GM18909 (cell line): ENCODE measurements around the gene MEIOB.
"Not testable (repeated sequence)": the region's sequence is repeated elsewhere in the genome, so short reads cannot be mapped to it uniquely, and the experiment has no call there.

Experiments used
- ATAC-seq: cut with Tn5 transposase; IDR thresholded peaks from one replicate; pipeline ENCODE4 v1.9.1; 2021; ENCODE audit warnings: mild to moderate bottlenecking; ENCODE audit not compliant: unreplicated experiment, poor library complexity

The MEIOB gene

DNA sequence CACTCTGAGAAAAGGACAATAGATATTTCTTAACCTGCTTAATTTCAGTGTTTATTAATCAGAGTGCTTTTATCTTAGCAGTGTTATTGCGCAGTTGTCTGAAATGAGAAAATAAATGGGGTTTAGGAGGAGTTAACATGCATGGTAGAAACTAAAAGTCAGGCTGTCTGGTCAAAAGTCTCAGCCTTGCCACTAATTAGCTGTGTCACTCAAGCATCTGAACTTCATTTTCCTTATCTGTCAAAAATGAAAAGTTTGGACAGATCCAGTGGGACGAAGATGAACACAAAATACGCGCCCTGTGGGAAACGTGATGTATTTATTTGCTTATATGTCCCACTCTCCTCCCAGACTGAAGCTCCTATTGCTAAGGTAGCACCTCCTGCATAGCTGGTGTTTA lies 6.3 kb upstream of the MEIOB start:
- no peak for ATAC-seq

DNA sequence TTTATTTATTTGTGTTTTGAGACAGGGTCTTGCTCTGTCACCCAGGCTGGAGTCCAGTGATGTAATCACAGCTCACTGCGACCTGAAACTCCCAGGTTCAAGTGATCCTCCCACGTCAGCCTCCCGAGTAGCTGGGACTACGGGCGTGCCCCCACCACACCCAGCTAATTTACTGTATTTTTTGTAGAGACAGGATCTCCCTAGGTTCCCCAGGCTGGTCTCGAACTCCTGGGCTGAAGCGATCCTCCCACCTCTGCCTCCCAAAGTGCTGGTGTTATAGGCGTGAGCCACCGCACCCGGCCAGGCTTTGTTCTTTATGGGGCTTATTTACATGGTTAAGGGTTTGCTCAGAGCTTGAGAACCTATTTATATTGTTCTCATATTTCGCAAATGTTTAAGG lies 5.8 kb upstream of the MEIOB start:
- ATAC-seq = no peak

DNA sequence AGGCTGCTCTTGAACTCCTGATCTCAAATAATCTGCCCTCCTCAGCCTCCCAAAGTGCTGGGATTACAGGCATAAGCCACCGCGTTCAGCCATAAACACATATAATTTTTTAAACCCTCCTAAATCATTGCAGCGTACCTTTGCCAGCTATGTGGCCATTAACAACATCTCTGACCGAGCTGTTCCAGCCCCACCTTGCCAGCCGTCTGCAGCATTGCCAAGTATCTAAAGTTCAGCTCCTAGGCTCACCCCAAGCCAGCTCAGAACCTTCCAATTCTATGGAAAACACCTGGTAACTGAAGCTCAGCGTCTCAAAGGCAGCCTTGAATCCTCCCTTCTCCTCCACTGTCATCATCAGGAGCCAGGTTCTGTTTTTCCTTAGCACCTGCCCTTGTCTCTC lies 5.1 kb upstream of the MEIOB start:
- no peak for ATAC-seq

DNA sequence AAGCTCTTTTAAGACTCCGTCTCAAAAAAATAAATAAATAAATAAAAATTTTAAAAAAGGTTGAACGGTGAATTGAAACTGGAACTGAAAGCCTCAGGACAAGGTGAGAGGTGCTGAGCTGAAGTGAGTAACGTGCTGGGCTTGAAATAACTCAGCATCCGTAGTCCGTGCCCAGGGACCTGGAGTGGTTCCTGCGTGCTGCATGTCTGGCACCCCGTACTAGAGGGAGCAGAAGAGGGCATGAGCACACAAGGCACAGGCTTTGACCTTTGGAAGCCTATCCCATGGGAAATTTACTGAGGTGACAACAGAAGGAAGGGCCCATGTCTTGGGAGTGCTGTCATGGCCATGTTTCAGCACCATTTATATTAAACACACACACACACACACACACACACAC lies 4.5 kb upstream of the MEIOB start:
- ATAC-seq = no peak

DNA sequence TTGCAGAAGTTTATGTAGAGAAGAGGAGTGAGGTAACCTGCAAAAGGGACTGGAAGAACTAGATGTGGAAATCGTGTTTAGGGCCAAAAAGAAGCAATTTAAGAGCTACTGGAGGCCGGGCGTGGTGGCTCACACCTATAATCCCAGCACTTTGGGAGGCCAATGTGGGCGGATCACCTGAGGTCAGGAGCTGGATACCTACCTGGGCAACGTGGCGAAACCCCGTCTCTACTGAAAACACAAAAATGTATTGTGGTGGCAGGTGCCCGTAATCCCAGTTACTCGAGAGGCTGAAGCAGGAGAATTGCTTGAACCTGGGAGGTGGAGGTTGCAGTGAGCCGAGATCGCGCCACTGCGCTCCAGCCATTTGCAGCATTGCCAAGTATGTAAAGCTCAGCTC lies 4.1 kb upstream of the MEIOB start:
- not testable (repeated sequence) for ATAC-seq

DNA sequence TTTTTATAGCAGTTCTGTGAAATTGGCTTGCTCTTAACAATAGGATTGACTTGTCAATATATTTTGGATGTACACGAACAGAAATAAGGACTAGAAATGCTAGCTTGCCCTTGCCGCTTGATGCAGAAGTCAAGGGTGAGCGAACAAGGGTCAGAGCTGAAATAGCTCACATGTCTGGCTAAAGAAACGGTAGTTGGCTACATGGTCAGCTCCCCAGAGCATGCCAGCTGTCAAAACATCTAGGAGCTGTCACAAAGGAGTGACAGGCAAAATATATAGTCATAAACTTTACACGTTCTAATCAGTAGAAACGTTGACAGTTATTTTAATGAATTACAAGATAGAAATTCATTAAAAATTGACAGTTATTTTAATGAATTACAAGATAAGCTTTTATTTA lies 2.9 kb upstream of the MEIOB start:
- no peak for ATAC-seq

DNA sequence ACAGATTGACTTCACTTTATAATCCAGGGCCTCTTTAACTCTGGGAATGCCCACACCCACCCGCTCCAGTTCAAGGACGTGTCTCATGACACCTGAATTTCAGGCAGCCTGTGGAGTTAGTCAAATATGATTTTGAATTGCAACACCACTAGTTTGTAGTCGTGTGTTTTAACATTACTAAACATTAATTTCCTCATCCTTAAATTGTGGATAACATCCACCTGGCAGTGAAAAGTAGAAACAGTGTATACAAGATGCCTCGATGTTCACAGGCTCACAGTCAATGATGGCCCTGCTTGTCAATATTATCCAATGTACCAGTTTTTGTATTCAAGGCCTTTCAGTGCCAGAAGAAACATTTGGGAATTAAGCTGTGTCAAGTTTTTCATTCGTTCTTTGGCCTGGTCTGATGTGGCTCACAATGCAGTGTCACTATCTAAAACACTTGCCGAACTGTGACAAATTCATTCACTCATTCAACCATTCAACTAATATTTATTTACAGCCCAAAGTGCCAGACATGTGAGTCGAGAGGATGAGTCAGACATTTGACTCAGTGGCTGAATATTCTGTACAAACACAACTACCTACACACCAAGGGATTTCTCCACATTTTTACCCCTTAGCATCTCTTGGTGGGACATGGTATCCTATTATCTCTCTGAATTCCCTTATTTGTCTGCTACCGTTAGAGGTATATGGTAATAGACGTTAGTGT lies 1.4 kb downstream of the MEIOB start:
- ATAC-seq = no peak

DNA sequence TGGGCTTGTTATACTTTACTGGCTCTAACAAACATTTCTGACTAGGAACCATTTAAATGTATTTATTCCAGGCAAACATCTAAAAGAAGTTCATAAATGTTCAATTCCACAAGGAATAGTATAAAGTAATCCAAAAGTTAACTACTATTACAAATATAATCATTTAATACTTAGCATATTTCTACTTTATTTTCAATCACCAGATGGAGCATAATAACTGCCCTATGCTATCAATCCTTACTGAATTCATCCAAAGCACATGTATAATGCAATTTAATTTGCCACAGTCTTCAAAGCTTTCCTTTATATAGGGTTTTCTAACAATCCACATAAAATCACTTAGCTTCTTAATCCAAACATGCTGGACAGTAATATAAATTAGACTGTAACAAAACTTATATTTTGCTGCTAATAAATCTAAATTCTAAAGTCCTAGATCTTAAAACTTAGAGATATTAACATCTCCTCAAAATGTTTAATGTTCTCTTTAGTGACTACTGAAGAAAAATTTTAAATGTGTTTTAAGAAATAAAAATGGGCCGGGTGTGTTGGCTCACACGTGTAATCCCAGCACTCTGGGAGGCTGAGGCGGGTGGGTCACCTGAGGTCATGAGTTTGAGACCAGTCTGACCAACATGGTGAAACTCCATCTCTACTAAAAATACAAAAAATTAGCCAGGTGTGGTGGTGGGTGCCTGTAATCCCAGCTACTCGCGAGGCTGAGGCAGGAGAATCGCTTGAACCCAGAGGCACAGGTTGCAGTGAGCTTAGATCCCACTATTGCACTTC lies 5.9 kb downstream of the MEIOB start:
- ATAC-seq = no peak

DNA sequence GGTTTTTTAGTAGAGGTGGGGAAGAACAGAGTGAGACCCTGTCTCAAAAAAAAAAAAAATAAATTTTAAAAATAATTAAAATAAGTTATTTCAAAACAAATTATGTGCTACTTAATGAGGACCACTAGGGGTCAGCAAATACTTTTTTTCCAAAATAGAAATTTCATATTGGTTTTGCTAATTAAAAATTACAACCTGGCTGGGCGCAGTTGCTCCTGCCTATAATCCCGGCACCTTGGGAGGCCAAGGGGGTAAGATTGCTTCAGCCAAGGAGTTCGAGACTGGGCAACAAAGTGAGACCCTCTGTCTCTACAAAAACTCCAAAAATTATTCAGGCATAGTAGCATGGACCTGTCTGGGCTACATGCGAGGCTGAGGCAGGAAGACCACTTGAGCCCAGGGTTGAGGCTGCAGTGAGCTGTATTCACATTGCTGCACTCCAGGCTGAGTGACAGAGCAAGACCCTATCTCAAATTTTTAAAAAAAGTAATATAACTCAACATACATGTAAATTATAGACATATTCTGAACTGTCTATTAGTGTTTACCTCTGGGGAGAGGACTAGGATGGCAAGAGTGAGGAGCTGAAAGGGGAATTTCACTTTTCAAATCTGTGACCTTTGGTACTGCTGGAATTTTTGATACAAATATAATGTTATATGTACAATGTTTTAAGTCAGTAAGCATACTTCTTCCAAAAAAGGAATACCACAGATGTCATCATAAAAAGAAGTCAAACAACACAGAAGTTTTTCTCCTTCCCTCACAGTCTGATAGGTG lies 8.1 kb downstream of the MEIOB start:
- ATAC-seq = no peak

DNA sequence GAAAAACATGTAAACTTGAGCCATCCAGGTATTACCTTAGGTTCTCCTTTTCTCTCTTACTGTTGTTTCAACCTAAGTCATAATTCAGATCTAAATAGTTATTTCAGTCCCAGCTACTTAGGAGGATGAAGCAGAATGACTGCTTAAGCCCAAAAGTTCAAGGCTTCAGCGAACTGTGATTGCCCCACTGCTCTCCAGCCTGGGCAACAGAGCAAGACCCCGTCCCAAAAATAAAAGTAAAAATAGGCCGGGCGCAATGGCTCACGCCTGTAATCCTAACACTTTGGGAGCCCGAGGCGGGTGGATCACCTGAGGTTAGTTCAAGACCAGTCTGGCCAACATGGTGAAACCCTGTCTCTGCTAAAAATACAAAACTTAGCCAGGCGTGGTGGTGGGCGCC lies 9.6 kb downstream of the MEIOB start:
- ATAC-seq = no peak

DNA sequence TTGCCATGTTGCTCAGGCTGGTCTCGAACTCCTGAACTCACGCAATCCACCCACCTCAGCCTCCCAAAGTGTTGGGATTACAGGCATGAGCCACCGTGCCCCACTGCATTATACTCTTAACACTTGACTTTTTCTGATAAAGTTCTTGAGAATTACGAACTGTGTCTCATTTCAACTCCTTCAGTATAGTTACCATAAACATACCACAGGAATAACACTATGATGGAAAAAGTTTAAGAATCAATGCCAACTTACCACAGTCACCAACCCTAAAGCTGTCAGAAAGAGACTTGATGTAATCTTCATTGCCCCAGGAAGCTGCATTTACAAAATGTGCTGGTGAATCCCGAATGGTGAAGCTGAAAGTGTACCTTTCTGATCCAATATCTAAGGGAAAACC lies 10.2 kb downstream of the MEIOB start:
- no peak for ATAC-seq

DNA sequence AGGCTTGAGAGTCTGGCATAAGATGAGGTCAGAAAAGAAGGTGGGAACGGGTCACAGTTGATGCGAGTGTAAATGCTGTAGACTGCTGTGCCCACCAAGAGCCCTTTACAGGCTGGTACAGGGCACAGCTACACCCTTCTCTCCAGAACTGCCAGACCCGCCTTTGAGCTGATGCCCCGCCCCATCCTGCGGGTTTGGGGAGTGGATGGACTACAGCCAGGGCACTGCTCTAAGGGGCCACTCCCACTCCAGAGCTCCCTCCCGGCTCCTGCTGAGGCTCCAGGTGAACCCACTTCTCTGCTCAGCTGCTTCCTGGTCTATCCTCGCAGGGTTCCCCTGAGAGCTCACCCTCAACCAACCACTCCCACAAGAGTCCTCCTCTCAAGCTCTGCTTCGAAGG lies 12.3 kb downstream of the MEIOB start:
- no peak for ATAC-seq

DNA sequence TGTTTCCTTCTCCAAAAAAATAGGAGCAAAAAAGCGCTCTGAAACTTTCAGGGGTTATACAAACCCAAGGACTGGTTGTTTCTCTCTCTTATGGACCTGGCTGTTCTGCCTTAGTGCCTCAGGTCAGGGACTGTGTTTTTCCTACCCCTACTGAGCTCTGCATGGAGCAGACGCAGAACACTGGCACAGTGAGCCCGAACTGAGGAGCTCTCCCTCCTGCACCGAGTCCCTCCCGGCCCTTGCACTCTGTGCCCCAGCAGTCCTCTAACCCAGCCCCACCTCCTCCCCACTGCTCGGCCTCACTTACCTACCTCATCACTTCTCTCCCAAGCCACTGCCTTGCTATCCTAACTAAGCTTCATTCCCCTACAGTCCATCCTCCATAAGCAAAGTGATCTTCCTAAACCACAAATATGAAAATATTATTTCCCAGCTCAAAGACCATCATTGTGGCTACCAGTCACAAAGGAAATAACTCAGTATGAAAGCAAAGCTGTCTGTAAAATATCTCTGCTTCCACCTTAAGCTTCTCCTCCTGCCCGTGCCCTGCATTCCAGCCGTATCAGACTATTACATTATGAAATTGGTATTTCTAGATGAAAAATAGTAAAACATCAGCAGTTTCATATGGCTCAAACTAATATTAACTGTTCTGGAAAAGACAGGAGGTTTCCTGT lies 13.6 kb downstream of the MEIOB start:
- ATAC-seq = no peak

DNA sequence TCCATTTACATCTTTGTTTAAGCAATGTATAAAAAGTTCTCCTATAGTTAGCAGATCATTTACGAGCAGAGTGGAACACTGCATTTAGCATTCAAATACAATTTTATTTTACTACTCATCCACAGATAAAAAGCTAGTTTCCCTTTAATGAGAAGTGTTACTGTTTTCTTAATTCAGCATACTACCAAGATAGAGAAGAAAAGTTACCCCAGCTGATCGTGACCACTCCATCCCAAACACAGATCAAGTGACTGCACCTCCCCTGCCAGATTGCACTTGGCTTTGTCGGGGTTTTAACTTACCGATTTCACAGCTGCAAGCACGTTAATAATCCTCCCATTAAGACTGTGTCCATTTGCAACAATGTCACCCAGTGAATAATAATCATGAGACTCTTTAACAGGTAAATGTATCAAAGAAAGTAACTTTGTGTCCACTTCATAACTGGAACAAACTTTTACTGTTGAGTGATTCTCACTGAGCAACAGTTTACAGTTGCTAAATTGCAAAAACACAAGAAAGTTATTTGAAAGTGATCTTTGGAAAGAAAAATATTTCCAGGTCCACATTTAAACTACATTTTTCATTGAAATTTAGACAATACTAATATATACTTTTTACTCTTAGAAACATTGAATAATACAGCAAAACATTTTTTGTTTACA lies 14.4 kb downstream of the MEIOB start:
- no peak for ATAC-seq

DNA sequence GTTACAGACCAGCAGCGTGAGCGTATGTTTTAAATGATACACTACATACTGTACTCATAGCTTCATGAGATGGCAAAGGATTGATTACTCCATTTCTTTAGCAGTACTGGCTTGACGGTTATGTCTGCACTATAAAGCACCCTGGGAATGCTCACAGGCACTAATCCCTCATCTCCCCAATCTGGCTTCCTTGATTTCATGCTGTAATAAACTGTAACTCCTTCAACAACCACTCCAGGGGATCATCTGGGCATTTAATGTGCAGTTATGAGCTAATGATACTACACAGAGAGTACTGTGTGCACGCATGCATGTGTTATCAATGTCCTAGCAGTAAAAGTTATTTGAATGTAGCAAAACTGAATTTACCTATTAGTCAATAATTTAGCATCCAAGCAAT lies 20.2 kb downstream of the MEIOB start:
- ATAC-seq = no peak

DNA sequence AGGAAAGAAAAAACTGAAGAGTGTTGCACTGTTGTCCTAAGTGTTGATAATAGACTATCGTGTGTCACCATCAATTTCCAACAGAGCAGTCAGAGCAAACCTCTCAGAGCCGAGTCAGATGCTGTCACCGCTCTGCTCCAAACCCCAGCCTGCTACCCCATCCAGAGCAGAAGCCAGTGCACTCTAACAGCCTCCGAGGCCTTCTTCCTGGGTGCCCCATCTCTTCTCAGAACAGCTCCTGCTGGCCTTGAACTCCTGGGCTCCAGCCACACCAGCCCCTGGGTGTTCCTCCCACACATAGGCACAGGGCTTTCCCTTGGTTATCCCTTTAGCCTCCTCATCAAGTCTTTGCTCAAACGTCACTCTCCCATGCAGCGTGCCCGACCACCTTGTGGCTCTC lies 21.0 kb downstream of the MEIOB start:
- no peak for ATAC-seq

DNA sequence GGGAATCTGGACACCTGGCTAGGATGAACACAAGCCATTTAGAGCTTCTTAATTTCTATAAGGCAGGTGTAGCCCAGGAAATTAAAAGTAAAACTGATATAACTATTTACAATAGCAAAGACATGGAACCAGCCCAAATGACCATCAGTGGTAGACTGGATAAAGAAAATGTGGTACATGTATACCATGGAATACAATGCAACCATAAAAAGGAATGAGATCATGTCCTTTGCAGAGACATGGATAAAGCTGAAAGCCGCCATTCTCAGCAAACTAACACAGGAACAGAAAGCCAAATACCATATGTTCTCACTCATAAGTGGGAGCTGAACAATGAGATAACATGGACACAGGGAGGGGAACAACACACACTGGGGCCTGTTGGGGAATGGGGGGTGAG lies 25.5 kb downstream of the MEIOB start:
- no peak for ATAC-seq

DNA sequence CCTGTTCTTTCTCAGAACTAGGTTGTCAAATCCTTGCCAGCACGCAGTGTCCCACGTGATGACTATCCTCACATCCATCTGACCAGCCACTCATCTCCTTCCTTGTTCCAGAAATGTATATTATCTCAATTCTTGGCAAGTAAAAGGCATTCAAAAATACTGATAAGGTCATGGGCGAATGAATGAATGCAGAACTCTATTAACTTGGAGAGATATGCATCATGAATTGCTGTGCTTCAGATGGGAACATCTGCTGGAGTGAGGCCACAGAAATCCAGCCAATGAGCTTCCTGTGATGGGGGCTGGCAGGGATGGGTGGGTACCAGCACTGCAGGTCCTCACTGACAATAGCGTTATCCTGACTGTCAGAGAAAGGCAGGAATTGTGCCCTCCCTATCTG lies 26.0 kb downstream of the MEIOB start:
- no peak for ATAC-seq

DNA sequence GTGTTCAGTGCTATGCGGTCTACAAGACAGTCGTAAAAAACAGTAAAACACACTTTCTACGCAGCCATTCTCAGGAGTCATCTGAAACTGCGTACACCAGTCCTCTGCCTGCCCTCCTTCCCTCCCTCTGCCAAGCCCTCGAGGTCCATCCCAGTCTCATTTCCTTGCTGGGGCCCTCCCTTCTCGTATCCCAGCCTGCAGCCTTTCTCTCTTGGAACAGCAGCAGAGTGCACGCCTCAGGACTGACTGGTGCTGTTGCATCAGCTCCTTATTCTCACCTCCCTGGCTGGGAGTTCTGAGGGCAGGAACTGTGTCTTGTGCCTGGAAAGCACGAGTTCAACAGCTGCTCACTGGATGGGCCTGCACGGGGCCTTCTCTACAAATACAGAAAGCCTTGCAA lies 32.4 kb downstream of the MEIOB start:
- ATAC-seq = no peak

DNA sequence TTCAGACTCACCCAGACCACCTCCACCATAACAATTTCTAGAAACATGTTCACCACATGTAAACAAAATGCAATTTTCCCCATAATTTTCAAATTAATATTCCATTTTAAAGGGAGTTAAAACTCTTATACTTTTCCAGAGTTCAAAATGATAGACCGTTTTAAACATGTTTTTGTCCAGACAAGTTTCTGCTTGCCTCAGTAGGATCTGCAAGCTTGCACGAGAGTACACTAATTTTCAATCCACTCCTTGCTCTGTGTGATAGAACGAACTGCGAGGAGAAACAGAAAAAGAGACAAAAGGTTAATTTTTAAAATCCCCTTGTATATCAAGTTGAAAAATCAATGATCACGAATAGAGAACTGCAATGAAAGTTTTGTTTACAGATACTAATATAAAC lies 37.9 kb downstream of the MEIOB start:
- no peak for ATAC-seq
